MM.1S (cell line): ENCODE results near the gene PPP1R18.
"Not testable (repeated sequence)": the region's sequence is repeated elsewhere in the genome, so short reads cannot be mapped to it uniquely, and the experiment has no call there.

Source experiments
- DNase-seq: peaks from one replicate; pipeline ENCODE4 v3.0.0-alpha.2; 2015
- H2AFZ ChIP-seq: fragments of 300-600 bp; sonication (generic); 2 replicates; pipeline ENCODE4 v1.6.0; 2016; ENCODE audit warnings: antibody characterized with exemption, low read length
- H3F3A ChIP-seq: fragments of 300-600 bp; sonication (generic); 2 replicates; pipeline ENCODE4 v1.6.1; 2016; ENCODE audit warnings: mild to moderate bottlenecking, antibody characterized with exemption, low read length, moderate library complexity, mixed read lengths; ENCODE audit not compliant: insufficient read depth
- H3K27ac ChIP-seq: fragments of 300-600 bp; sonication (generic); 2 replicates; pipeline ENCODE4 v1.5.1; 2016; ENCODE audit warnings: mild to moderate bottlenecking, low read length
- H3K27me3 ChIP-seq: fragments of 300-600 bp; sonication (generic); replicated peaks from 2 replicates; pipeline ENCODE4 v1.6.0; 2016; ENCODE audit warnings: low read length; ENCODE audit not compliant: insufficient read depth
- H3K36me3 ChIP-seq: fragments of 300-600 bp; sonication (generic); replicated peaks from 2 replicates; pipeline ENCODE4 v1.6.1; 2016; ENCODE audit warnings: mild to moderate bottlenecking, low read length, mixed read lengths; ENCODE audit not compliant: insufficient read depth
- H3K4me1 ChIP-seq: fragments of 300-600 bp; sonication (generic); 2 replicates; pipeline ENCODE4 v1.6.1; 2016; ENCODE audit warnings: low read length, mixed read lengths
- H3K4me2 ChIP-seq: fragments of 300-600 bp; sonication (generic); 2 replicates; pipeline ENCODE4 v1.6.0; 2016; ENCODE audit warnings: low read depth, low read length
- H3K4me3 ChIP-seq: fragments of 300-600 bp; sonication (generic); 2 replicates; pipeline ENCODE4 v1.5.1; 2016; ENCODE audit warnings: low read length, mixed read lengths
- H3K79me2 ChIP-seq: fragments of 300-600 bp; sonication (generic); 2 replicates; pipeline ENCODE4 v1.6.1; 2016; ENCODE audit warnings: mixed run types, low read length, mixed read lengths
- H3K9ac ChIP-seq: fragments of 300-600 bp; sonication (generic); 2 replicates; pipeline ENCODE4 v1.6.1; 2016; ENCODE audit warnings: low read length, mixed read lengths
- H3K9me2 ChIP-seq: fragments of 300-600 bp; sonication (generic); replicated peaks from 2 replicates; pipeline ENCODE4 v1.6.1; 2016; ENCODE audit warnings: mild to moderate bottlenecking, low read length, mixed read lengths; ENCODE audit not compliant: insufficient read depth
- H3K9me3 ChIP-seq: fragments of 300-600 bp; sonication (generic); replicated peaks from 2 replicates; pipeline ENCODE4 v1.6.1; 2016; ENCODE audit warnings: mild to moderate bottlenecking, low read length, mixed read lengths; ENCODE audit not compliant: insufficient read depth
- H4K20me1 ChIP-seq: fragments of 300-600 bp; sonication (generic); 2 replicates; pipeline ENCODE4 v1.6.1; 2016; ENCODE audit warnings: mild to moderate bottlenecking, low read length, moderate library complexity, mixed read lengths; ENCODE audit not compliant: insufficient read depth
- CTCF ChIP-seq: fragments of 300-600 bp; sonication (generic); IDR thresholded peaks from 2 replicates; pipeline ENCODE4 v1.5.1; 2016; ENCODE audit warnings: antibody characterized with exemption, low read length, mixed read lengths
- EZH2 ChIP-seq: fragments of 300-600 bp; sonication (generic); optimal IDR thresholded peaks from 2 replicates; pipeline ENCODE3; 2017; ENCODE audit warnings: low read depth, mild to moderate bottlenecking, antibody characterized with exemption, low read length, mixed read lengths
- EZH2phosphoT487 ChIP-seq: fragments of 300-600 bp; sonication (generic); IDR thresholded peaks from 2 replicates; pipeline ENCODE4 v1.6.1; 2018; ENCODE audit warnings: antibody characterized with exemption, low read length

The PPP1R18 gene

GRCh38 chr6:30720738-30721197, 34.3 kb upstream of the PPP1R18 start:
- TF ChIP-seq EZH2phosphoT487 (no peak), CTCF (no peak), EZH2 (no peak)
- DNase-seq, result peak; percentile 80
- H2AFZ ChIP-seq, result no peak overlapping the region

GRCh38 chr6:30719791-30720737, 33.6 kb upstream of the PPP1R18 start, which contains the start of gene TUBB:
Gene TUBB (plus strand): TSS chr6:30720352. CDS start chr6:30720507, 155 bp downstream.
- peak; percentile 98 for DNase-seq
- Histone ChIP-seq H3K9me3 (no peaks in the 10 kb centered on the region), H3K4me1 (peaks cover 27% of the 10 kb centered on the region), H3K27me3 (no peaks in the 10 kb centered on the region), H3K4me2 (peak within 1 kb of the TSS; percentile 89), H3K27ac (peak within 1 kb of the TSS; percentile 92), H2AFZ (peak within 1 kb of the TSS; percentile 39), H3K4me3 (peak within 1 kb of the TSS; percentile 95), H3K36me3 (no peaks in the 10 kb centered on the region), H3K9me2 (no peaks in the 10 kb centered on the region), H3K9ac (peak within 1 kb of the TSS; percentile 96), H3K79me2 (peaks cover 62% of the 10 kb centered on the region), H4K20me1 (peaks cover 21% of the 10 kb centered on the region), H3F3A (peaks cover 63% of the 10 kb centered on the region)
- no peak for TF ChIP-seq EZH2
- TF ChIP-seq CTCF, result no peak; the same call in 1 of the 2 replicates
- no peak for TF ChIP-seq EZH2phosphoT487

More at GRCh38 chr6:30720738-30721197, 34.3 kb upstream of the PPP1R18 start:
- peaks cover 70% of the 10 kb centered on the region for H3F3A ChIP-seq
- H3K4me3 ChIP-seq, result peak overlapping the region; percentile 95
- H3K27me3 ChIP-seq, result no peaks in the 10 kb centered on the region
- peaks cover 28% of the 10 kb centered on the region for H4K20me1 ChIP-seq
- H3K9me2 ChIP-seq, result no peaks in the 10 kb centered on the region
- peak overlapping the region; percentile 92 for H3K27ac ChIP-seq
- peak overlapping the region; percentile 96 for H3K9ac ChIP-seq
- no peaks in the 10 kb centered on the region for H3K36me3 ChIP-seq
- H3K4me2 ChIP-seq, result peak overlapping the region; percentile 43; the same call in 1 of the 2 replicates
- peaks cover 28% of the 10 kb centered on the region for H3K4me1 ChIP-seq
- no peaks in the 10 kb centered on the region for H3K9me3 ChIP-seq
- peaks cover 61% of the 10 kb centered on the region for H3K79me2 ChIP-seq

GRCh38 chr6:30719356-30719755, 32.9 kb upstream of the PPP1R18 start:
- H3K9ac ChIP-seq, result peak overlapping the region; percentile 57
- H3K4me3 ChIP-seq, result peak overlapping the region; percentile 60
- H3K36me3 ChIP-seq, result peaks cover 3% of the 10 kb centered on the region; the same call in 1 of the 2 replicates
- H3K9me3 ChIP-seq, result no peaks in the 10 kb centered on the region
- H3F3A ChIP-seq, result peaks cover 56% of the 10 kb centered on the region
- peak overlapping the region; percentile 92 for H3K27ac ChIP-seq
- TF ChIP-seq EZH2, result no peak
- no peak for TF ChIP-seq EZH2phosphoT487
- no peak; the same call in 1 of the 2 replicates for TF ChIP-seq CTCF
- H3K4me2 ChIP-seq, result peak overlapping the region; percentile 89
- DNase-seq, result no peak
- H4K20me1 ChIP-seq, result peaks cover 17% of the 10 kb centered on the region
- H3K27me3 ChIP-seq, result no peaks in the 10 kb centered on the region
- H3K9me2 ChIP-seq, result no peaks in the 10 kb centered on the region
- peak overlapping the region; percentile 39 for H2AFZ ChIP-seq
- H3K79me2 ChIP-seq, result peaks cover 55% of the 10 kb centered on the region
- peaks cover 21% of the 10 kb centered on the region for H3K4me1 ChIP-seq

GRCh38 chr6:30717845-30718720, 31.6 kb upstream of the PPP1R18 start:
- H3K36me3 ChIP-seq, DNase-seq, H3K9me3 ChIP-seq, H3K27me3 ChIP-seq, H3K9me2 ChIP-seq, H4K20me1 ChIP-seq: not testable (repeated sequence)
- Histone ChIP-seq H3F3A (peaks cover 47% of the 10 kb centered on the region), H3K9ac (peak overlapping the region; percentile 65), H3K4me3 (peak overlapping the region; percentile 73), H3K4me2 (peak overlapping the region; percentile 89), H3K4me1 (peaks cover 11% of the 10 kb centered on the region), H3K27ac (peak overlapping the region; percentile 92), H2AFZ (peak overlapping the region; percentile 72), H3K79me2 (peaks cover 43% of the 10 kb centered on the region)
